AML-193 (cell line): Measurements from ENCODE around the gene HYDIN.

Source experiments
- DNase-seq, 2 experiments: peaks; one replicate each; lab custom pipeline; 2025; lab: John Stamatoyannopoulos, UW

The HYDIN gene

DNA sequence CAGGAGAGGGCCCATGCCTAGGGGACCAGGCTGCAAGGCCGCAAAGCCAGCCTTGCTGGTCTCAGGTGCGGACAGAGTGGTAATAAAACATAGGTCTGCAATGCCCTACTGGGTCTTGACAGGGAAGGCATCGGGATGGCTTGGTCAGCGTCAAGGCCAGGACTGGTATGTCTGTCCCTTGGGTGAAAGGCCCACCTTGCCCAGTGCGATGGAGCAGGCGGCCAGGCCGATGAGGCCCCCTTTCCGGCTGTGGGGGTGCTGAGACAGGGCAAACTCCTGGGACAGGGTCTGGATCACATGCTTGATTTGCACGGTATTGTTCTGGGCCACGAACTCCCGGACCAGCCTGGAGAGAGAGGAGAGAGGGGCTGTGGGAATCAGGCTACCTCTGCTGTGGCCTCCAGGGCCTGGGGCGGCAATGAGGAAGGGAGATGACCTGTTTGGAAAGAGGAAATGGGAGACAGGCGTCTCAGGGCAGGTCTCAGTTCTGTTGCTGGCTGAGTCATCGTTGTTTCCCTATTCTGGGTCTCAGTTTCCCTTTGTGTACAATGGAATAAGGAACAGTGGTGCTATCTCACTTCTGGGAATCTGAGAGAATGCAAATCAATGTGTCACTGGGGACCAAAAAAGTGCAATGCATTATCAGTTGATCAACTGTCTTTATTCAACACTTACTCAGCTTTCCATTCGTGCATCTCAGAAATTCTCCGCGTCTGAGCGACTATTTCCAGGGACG, 444.3 kb downstream of the HYDIN start:
- DNase-seq: no peak

DNA sequence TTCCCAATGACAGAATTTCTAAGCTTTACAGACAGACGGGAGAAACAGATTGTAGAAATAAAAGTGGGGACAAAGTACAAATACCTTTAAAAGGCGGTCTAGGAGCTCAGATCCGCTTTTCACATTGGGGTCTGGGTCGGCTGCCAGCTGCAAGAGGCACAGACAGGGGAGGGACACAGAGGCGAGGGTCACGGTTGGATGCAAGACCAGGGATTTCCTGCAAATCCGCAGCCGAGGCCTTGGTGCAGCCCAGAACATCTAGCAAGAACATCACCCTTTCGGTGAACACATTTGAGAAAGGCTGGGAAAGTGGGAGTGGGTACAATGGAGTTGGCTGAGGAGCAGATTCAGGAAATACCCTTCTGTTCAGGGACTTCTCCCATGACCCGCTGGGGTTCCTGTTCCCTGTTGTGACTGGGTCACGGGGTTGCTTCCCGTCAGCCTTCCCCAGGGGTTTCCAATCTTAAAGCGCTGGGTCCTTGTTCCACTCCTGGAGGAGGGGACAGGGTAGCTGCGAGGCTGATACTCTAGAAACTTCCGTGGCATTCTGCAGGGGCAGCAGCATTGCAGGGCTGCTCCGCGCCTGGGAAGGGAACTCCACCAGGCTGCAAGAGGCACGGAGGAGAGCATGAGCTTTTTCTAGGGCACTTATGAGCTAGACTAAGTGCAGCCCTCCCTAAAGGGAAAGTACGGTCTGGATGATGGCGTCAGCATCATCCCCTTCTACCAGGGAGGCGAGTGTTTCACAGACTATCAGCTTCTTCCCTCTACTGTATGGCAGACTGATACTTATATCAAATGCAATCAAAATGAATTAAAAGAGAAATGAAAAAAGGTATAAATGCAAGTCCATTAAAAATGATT, 445.6 kb downstream of the HYDIN start:
- no peak for DNase-seq

DNA sequence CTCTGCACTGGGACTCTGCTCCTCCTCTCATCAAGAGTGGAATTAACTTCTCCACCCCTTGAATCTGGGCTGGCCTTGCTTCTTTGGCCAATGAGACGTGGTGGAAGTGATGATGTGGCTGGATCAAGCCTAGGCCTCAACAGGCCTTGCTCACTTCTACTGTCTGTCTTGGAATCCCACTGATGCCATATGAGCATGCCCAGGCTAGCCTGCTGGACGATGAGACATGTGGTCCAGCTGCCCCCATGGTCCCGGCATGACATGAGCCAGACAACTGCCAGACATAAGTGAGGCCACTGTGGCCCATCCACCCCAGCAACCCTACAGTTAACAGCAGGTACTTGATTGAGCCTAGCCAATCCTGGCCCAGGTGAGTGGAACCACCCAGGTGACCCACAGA, 448.3 kb downstream of the HYDIN start:
- no peak for DNase-seq

DNA sequence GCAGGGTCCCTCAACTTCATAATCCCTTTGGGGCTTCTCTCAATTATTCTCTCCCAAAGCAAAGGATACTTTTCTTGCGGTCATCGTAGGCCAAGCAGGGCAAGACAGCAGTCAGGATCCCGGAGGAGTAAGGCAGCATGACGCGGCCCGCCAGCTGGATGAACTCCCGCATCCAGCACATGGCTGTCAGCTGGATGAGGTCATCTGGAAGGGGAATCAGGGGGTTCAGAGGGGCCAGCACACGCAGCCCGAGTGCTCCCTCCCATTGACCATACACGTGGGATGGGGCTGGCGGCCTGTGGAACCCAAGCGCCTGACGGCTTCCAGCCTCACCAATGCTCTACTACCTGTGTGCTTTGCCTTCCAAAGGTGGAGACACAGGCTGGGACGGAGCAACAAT, 448.7 kb downstream of the HYDIN start:
- no peak for DNase-seq

DNA sequence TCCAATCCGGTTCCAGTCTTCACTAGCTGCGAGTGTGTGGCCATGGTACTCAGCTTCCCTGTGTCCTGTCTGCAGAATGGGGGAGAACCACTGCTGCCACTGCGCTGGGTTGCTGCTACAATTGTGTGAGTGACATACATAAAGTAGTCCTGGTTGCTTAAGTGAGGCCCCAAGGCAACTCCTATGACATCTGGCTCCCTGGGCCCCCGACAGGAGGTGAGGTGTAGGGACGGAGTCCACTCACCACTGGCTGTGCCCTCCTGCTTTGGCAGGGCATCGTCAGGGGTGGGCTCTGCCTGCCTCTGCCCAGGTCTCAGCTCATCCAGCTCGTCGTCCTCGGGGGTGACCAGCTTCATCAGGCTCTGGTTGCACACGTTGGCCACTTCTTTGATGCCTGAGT, 450.0 kb downstream of the HYDIN start:
- no peak for DNase-seq

DNA sequence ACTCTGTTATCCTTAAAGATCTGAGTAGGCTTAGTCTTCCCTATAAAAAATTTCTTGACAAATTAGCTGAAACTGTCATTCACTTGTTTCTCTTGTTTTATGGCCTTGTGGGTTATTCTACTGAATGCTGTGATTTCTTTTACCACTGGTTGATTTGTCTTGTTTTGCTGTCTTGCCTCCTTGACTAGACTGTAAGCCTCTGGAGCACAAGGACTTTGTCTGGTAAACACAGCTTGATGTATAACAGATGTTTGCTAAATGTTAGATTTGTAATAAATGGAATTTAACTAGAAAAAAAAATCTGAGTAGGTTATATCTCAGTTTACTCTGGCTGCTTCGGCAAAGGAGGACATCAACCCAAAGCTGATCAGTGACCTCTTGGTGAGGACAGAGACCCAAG, 451.2 kb downstream of the HYDIN start:
- no peak for DNase-seq

DNA sequence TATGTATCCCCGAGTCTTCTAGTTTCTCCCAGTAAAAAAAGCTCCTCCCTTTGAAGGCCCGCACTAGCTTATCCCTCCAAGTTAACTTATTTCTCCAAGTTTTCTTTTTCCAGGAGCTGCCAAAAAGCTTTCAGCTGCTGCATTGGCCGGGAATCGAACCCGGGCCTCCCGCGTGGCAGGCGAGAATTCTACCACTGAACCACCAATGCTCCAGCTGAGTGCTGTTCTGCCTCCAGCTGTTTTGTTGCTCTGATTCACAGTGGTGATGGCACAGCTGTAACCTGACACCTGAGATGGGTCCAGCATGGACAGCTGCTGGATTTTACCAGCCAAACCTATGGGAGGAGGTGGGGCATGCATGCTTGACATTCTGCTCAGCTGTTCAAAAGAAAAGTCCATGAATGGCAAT, 451.6 kb downstream of the HYDIN start:
- no peak for DNase-seq

DNA sequence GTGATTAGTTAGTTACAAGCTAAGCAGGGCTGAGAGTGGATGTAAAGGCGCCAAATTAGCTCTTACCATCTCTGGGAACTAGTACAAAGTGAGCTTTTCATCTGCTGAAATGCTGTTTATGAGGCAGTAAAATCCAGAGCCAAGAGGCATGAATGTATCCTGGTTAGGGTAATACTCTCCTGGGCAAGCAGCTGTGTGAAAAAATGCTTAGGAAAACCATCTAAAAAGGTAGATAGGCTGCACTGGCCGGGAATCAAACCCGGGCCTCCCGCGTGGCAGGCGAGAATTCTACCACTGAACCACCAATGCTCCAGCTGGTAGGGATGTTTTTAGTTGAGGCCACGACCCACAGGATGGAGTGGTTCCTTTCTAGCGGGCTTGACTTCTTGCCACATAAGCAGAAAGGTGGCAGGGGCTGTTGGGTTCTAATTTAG, 452.5 kb downstream of the HYDIN start:
- no peak for DNase-seq

DNA sequence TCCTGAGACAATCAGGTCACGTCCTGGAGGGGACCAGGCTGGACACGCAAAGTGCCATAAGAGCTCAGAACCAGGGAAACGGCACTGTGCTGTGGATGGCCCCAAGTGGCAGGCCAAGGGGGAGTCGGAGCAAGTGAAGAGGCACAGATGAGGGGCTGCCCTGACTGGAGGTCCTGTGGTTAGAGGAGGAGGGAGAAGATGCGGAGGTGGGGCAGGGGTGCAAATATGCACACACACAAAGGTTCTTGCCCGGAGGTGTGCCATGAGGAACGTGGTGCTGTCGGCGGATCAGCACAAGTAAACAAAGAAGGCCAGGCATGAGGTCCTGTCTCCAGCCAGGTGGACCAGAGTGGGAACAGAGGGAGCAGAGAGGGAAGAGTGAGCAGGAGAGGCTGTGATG, 453.0 kb downstream of the HYDIN start:
- no peak for DNase-seq

DNA sequence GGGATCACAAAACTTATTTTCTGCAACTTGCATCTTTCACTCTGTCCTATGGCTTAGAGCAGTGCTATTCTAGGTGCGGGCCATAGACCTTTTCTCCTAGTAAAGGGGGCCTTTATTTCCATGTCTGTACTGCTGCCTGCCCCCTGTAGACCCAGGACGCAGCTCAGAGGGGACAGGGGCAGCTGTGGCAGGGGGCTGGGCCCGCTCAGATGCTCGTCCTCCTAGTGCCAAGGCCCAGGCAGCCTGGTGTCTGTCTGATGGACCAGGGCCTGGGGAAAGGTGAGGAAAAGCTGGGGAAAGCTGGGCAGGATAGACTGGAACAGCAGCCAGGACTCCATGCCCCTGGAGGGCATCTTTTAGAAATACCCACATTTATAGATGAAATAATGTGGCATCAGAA, 455.1 kb downstream of the HYDIN start:
- no peak for DNase-seq

DNA sequence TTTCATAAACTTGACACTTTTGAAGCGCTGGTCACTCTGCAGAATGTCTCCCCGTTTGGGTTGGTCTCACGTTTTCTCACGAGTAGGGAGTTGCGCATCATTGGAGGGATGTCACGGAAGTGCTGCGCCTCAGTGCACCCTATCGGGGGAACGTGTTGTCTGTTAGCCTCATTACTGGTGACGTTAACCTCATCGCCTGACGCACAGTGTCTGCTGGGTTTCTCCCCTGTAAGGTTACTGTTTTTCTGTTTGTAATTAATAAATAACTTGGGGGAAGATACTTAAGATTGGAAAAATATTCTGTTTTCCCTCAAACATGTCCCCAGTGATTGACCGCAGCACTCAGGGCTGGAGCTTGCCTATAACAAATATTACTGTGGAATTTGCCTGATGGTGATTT, 456.3 kb downstream of the HYDIN start:
- DNase-seq: no peak

DNA sequence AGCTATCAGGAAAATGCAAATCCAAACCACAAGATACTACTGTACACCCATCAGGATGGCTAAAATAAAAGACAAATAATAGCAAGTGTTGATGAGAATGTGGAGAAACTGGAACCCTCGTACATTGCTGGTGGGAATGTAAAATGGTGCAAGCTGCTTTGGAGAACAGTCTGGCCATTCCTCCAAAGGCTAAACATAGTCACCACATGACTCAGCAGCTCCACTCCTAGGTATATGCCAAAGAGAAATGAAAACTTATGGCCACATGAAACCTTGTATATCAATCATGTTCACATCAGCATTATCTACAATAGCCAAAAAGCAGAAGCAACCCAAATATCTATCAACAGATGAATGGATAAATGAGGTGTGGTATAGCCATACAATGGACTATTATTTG, 458.0 kb downstream of the HYDIN start:
- no peak for DNase-seq

DNA sequence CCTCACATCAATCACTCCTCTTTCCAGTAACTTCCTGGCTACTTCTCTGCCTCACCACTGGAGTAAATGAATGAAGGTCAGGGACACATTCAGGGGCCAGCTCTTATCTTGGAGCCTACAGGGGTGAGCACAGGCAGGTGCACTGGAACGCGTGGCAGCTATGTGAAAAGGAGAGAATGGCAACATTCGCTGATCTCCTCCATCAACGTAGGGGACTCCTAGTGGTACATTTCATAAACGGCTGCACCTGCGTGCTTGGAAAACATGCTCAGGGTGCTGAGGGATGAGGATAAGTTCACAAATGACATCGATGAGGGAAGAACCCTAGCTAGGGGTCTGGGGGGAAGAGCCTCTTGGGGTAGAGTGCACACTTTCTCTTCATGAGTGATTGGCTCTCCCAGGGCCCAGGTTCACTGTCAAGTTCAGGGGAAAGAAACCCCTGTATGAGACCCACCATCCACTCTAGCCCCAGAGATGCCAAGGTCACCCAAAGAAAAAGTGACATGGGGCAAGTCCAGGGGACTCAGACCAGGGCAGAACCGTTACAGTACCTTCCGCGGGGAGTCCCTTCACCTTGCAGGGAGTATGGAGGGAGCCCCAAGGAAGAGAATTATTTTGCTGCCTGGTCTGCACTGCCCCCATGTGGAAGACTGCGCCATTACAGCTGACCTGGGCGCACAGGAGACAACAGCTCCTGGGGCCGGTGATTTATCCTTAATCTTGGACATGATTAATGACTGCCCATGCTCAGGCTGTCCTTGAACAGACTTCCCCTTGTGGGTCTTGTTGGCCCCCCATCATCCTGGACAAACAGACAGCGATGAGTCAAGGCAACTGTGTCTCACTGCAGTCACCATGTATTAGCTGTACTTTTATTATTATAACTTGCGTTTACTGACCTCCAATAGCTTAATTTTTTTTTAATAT, 459.6 kb downstream of the HYDIN start:
- DNase-seq: peak; percentile 9 to 16

DNA sequence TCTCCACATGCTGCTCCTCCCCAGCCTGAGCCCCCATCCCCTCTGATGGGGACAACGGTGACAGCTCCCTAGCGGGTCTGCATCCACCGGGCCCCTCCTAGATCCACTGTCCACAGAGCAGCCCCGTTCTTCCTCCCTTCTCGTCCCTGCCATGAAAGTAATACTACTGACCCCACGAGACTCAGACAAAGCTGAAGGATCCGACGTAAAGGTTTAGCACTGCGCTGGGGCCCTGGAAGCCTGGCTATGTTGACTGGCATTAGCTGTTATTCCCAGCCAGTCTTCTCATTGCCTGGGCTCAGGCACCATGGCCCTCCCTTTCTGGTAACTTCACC, 460.3 kb downstream of the HYDIN start:
- no peak for DNase-seq

DNA sequence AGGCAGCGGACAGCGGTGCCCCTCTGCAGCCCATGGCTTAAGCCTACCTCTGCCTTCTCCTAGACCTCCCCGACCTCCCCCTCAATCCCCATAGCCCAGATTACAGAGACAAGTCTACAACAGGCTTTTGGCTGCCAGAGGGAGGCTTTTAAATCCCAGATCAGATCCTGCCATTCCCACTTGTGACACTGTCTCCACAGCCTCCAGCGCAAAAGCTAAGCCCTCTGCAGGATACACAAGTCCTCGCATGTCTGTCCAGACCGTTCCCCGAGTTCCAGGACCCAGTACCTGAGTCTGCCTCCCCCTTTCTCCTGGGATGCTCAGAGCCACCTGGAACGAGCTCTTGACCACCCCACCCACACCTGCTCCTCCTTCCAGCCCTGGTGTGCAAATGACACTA, 460.8 kb downstream of the HYDIN start:
- no peak for DNase-seq

DNA sequence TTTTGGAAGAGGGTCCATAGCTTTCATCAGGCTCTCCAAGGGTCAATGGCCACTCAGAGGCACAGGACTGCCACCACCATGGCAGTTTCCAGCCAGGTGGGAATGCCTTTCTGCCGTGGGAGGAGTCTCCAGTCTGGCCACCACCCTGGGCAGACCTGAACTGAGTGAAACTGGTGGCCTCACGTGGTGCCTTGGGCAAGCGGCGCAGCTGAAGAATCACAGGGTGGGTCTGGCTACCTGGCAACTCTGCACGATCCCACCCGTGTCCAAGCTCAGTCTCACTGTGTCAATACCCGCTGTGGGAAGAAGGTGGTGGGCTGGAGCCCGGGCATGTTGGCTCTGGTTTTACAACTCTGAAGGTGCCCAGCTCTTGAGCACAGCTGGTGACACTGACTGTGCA, 461.4 kb downstream of the HYDIN start:
- no peak for DNase-seq

DNA sequence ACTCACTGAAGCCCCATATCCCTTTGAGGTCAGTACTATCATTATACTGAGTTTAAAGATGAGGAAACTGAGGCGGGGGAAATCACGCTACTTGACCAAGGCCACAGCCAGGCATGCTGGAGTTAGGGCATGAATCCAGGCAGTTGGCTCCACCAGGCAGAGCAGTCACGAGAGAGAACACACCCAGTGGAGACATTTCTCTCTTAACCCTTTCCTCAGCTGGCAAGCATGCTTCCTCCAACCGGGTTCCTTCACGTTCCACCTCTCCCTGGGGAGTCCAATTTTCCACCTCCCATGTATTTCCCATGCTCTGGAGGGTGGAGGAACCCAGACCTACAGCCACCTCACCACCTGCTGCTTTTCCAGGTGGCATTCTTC, 462.3 kb downstream of the HYDIN start:
- DNase-seq: no peak

DNA sequence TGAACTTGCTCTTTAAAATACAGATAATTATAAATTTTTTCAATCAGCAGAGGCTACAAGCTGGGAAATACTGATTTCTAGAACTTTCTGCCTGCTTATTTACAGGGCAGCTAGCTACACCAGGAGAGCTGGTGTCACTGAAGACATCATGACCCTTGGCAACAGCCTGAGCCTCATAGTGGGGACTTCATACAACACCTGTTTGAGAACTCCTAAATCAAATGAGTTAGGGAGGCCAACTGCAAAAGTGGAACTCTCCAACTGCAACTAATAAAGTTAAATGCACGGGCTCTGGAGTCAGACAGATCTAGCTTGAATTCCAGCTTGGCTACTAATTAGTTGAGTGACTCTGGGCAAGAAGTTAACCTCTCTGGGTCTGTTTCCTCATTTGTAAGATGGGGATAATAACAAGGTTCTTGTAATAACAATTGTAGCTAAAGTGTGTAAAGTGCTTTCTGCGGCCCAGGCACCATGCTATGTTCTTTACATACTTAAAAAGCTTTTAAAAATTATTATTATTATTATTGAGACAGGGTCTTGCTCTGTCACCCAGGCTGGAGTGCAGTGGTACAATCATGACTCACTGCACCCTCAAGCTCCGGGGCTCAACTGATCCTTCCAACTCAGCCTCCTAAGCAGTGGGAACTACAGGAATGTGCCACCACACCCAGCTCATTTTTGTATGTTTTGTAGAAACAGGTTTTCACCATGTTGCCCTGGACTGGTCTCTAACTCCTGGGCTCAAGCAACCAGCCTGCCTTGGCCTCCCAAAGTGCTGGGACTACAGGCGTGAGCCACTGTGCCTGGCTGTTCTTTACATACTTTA, 462.9 kb downstream of the HYDIN start:
- DNase-seq: no peak

DNA sequence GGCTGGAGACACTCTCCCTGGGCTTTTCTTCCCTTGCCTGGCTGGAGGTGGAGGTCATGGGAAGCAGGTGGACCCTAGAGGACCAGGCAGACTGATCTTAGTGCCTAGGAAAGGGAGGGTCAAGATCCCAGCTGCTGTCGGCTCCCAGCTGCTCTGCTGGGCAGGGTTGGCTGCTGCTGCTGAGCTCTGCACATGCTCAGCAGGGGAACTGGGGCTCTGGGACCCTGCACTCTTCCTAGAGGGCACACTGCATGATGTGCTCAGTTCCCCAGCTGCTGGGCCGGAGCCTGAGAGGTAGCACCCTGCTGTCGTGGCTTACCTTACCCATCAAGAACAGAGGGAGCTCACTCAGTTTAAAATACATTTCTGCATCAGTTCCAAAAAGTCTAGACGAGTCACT, 463.9 kb downstream of the HYDIN start:
- no peak for DNase-seq

DNA sequence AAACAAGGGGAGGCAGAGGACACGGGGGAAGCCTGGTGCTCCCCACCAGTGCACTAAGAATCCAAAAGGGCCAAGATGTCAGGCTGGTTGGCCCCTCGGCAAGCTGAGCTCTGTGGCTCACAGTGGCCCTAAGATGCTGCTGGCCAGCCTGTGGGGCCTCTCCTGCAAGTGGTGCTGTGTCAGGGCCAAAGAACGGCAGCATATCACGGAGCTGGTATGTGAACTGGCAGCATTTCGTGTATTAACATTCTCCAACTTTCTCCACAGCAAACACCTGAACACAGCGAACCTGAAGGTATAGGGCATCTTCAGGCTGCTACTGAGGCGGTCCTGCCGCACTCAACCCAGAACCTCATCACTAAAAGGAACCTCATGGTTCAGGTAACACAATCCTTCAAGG, 464.3 kb downstream of the HYDIN start:
- no peak for DNase-seq

DNA sequence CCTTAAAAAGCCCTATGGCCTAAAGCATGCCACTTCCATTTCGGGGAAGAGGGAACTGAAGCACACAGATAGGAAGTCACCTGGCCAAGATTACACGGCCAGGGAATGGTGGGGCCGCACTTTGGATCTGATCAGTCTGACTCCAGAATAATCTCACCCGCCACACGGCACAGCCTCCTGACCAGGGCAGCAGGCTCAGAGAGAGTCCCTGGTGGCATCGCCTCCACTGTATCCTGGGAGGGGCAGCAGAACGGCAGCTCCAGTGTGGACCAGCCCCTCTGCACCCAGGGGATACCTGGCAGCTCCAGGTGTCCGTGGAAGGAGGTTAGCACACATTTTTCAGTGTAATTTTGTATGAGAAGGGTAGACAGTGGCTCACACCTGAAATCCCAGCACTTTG, 465.0 kb downstream of the HYDIN start:
- no peak for DNase-seq

DNA sequence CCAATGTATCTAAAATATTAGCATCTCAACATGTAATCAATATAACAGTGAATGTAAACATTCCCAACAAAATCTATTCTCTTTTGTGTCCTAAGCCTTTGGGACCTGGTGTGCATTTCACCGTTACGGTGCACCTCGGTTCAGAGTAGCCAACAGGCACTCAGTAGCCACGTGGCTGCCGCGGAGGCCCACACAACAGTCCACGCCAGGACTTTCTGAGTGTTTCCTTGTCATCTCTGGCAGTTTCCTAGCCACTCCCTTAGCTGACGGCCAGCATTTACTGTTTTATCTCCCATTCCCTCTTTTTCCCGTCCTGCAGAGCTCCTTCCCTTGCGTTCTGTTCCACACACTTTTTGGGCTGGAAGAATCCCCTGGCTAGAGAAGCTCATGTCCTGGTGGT, 465.9 kb downstream of the HYDIN start:
- no peak for DNase-seq
